Colonic mucosa (tissue), 4 donors: Measurements from ENCODE around the gene USHBP1. TPM values are rescaled to one million over a fixed set of nuclear protein-coding genes. Genes with fewer than 3 reads are reported as not detected.

ENCODE experiments used
- DNase-seq: peaks from one replicate; pipeline ENCODE4 v3.0.0-alpha.2; 2020
- H3K27ac ChIP-seq: fragments of 200-600 bp; one replicate; pipeline ENCODE4 v1.8.0; 2021
- H3K27me3 ChIP-seq: fragments of 200-600 bp; one replicate; pipeline ENCODE4 v1.8.0; 2021
- H3K36me3 ChIP-seq: fragments of 200-600 bp; one replicate; pipeline ENCODE4 v1.8.0; 2021
- H3K4me1 ChIP-seq: fragments of 200-600 bp; one replicate; pipeline ENCODE4 v1.8.0; 2021; ENCODE audit warnings: mild to moderate bottlenecking
- H3K4me3 ChIP-seq: fragments of 200-600 bp; one replicate; pipeline ENCODE4 v1.8.0; 2021
- H3K9ac ChIP-seq, 2 donors: one replicate each; pipeline ENCODE4 v1.7.0; 2013; ENCODE audit warnings: control low read depth in 2 of 2, low read depth in 2 of 2, low read length in 2 of 2
- H3K9me3 ChIP-seq: fragments of 200-600 bp; one replicate; pipeline ENCODE4 v1.8.0; 2021
- intact Hi-C: fragments of 100-400 bp; cut with DNase I; formaldehyde crosslinking; loops from one replicate; pipeline ENCODE4 v1.14.1; 2022
- total RNA-seq, 2 donors: library from RNA; stranded (reverse); fragmentation: NEBNext Ultra II Directional in 1 of 2; extraction: Animal tissue kit (Norgen Biotek cat#: 25700) in 1 of 2; gene quantifications; one replicate each; pipeline ENCODE4 v1.2.1, GENCODE V29; 2021
- TF ChIP-seq, protein P1 (sequence below): fragments of 200-600 bp; IDR thresholded peaks from one replicate; pipeline ENCODE4 v1.8.0; 2022; ENCODE audit warnings: antibody characterized with exemption, mild to moderate bottlenecking
- donor health status: healthy.
- donor health status: DM: no; HTN: no; CAD: no.
- donor health status: DM: no; HTN: no; CAD: no.

Gene USHBP1
- total RNA-seq, 2 donors from 2014 or later = 1.1 to 1.3 TPM

DNA sequence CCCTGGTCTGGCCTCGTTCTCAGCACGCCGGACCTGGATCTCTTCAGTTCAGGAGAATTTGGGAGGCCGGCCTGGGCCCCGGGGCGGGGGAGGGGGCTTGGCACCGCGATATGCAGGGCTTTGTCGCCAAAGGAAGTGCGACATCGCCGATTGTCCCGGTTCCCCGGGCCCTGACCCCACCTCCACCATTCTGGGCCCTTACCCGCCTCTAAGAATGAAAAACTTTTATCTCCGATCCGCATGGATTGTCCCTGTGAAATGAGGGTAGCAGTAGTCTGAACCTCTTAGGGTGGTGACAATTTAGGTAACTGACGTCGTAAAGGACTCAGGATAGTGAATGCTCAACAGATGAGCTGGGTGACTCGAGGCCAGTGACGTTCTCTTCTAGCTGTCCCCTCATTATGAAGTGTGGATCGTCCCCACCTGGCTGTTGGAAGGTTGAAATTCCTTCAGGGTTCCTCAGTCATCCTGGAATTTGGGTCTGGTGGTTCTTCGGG, 45.5 kb upstream of the USHBP1 start:
- Histone ChIP-seq H3K36me3 (peaks cover 4% of the 10 kb centered on the region), H3K27ac (peak overlapping the region; percentile 60), H3K4me1 (peaks cover 12% of the 10 kb centered on the region), H3K4me3 (peak overlapping the region; percentile 74), H3K27me3 (no peaks in the 10 kb centered on the region), H3K9ac (peak overlapping the region; percentile 73 to 94), H3K9me3 (no peaks in the 10 kb centered on the region)
- TF ChIP-seq, protein P1, sequence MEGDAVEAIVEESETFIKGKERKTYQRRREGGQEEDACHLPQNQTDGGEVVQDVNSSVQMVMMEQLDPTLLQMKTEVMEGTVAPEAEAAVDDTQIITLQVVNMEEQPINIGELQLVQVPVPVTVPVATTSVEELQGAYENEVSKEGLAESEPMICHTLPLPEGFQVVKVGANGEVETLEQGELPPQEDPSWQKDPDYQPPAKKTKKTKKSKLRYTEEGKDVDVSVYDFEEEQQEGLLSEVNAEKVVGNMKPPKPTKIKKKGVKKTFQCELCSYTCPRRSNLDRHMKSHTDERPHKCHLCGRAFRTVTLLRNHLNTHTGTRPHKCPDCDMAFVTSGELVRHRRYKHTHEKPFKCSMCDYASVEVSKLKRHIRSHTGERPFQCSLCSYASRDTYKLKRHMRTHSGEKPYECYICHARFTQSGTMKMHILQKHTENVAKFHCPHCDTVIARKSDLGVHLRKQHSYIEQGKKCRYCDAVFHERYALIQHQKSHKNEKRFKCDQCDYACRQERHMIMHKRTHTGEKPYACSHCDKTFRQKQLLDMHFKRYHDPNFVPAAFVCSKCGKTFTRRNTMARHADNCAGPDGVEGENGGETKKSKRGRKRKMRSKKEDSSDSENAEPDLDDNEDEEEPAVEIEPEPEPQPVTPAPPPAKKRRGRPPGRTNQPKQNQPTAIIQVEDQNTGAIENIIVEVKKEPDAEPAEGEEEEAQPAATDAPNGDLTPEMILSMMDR = no peak
- no peak for DNase-seq
- intact Hi-C loops = no loop called here

DNA sequence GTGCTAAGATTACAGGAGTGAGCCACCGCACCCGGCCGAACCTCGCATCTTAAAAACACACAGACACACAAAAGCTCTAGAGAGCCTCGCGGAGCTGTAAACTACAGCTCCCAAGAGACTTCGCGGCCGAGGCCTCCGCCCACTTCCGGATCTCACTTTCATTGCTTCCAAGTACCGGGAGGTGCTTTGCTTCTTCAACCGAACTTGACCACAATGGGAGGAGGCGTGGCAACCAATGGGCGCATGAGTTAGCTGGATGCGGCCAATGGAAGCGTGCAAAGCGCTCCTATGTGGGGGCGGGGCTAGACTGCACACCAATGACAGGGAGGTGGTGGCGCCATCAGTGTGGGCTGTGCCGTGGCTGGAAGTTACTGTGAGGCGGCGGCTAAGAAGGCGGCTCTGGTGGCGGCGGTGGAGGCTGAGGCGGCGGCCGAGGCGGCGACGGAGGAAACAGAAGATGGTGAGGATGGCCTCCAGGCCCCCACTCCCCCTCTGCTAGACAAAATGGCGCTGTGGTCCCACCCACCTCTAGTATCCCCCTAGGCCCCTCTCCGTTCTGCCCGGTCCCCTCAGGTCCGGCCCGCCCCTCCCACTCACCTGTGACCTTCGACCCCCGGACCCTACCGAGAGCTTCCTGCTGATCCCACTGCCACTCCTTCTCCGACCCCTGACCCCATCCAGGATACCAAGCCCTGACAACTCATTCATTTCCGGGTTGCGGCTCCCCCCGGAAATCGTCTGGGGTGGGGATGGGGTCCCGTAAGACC, 44.8 kb upstream of the USHBP1 start, which contains the start of gene DDA1:
DDA1 (plus strand) TSS at position 366 of the 767 bp plus-strand sequence; CDS start at position 458, 92 bp downstream.
- intact Hi-C loops = no loop called here
- peaks cover 14% of the 10 kb centered on the region for H3K4me1 ChIP-seq

DNA sequence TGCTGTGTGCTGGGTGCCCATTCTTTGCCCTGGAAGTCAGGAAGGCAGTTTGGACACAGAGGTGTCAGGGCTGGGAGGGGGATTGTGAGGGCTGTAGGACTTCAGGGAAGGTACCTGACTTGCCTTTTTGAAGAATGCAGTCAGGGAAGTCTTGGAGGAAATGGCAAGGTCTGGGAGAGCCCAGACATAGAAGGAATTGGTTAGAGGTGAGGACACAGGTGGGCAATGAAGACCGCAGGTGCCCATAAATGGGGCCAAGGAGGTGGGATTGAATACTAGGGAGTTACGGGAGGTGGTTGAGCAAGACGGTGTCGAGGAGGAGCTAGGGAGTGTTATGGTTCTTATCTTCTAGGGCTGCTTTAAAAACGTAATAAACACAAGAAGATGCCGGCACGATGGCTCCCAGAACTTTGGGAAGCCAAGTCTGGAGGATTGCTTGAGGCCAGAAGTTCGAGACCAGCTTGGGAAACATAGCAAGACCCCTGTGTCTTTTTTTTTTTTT, 43.4 kb upstream of the USHBP1 start:
- no peaks in the 10 kb centered on the region for H3K27me3 ChIP-seq
- no peak overlapping the region for H3K27ac ChIP-seq
- DNase-seq = no peak
- H3K36me3 ChIP-seq = no peaks in the 10 kb centered on the region
- no peak overlapping the region for H3K4me3 ChIP-seq
- peaks cover 18% of the 10 kb centered on the region for H3K4me1 ChIP-seq
- H3K9me3 ChIP-seq = no peaks in the 10 kb centered on the region
- TF ChIP-seq, protein P1 = no peak
- intact Hi-C loops = no loop called here
- H3K9ac ChIP-seq = no peak overlapping the region

More for the DNA sequence above, 44.8 kb upstream of the USHBP1 start, which contains the start of gene DDA1:
- Histone ChIP-seq H3K4me3 (peak within 1 kb of the TSS; percentile 74), H3K9ac (peak within 1 kb of the TSS; percentile 73 to 94), H3K27ac (peak within 1 kb of the TSS; percentile 60), H3K27me3 (no peaks in the 10 kb centered on the region), H3K9me3 (no peaks in the 10 kb centered on the region), H3K36me3 (no peaks in the 10 kb centered on the region)
- peak; percentile 99 for DNase-seq
- TF ChIP-seq, protein P1 = no peak

DNA sequence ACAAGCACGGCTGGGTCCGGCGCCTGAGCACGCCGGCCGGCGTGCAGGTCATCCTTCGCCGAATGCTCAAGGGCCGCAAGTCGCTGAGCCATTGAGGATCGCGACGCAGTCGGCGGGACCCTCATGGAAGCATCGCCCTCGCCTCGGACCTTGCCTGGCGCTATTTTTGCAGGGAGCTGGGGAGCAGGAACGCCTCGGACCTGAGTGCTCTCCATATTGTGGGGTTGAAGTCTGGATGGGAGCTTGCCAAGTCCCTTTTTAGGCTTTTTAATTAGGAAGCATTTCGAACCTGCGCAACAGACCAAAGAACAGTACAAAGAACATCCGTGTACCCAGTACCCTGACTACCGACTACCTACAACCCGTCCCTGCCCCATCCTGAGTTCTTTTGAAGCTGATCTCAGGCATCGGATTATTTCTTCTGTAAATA, 41.8 kb upstream of the USHBP1 start:
- Histone ChIP-seq H3K4me3 (peak overlapping the region; percentile 72), H3K9ac (peak overlapping the region; percentile 72 to 94), H3K4me1 (peaks cover 24% of the 10 kb centered on the region), H3K27me3 (no peaks in the 10 kb centered on the region), H3K36me3 (no peaks in the 10 kb centered on the region), H3K27ac (peak overlapping the region; percentile 93), H3K9me3 (no peaks in the 10 kb centered on the region)
- DNase-seq = no peak
- TF ChIP-seq, protein P1 = no peak
- intact Hi-C loops = no loop called here

DNA sequence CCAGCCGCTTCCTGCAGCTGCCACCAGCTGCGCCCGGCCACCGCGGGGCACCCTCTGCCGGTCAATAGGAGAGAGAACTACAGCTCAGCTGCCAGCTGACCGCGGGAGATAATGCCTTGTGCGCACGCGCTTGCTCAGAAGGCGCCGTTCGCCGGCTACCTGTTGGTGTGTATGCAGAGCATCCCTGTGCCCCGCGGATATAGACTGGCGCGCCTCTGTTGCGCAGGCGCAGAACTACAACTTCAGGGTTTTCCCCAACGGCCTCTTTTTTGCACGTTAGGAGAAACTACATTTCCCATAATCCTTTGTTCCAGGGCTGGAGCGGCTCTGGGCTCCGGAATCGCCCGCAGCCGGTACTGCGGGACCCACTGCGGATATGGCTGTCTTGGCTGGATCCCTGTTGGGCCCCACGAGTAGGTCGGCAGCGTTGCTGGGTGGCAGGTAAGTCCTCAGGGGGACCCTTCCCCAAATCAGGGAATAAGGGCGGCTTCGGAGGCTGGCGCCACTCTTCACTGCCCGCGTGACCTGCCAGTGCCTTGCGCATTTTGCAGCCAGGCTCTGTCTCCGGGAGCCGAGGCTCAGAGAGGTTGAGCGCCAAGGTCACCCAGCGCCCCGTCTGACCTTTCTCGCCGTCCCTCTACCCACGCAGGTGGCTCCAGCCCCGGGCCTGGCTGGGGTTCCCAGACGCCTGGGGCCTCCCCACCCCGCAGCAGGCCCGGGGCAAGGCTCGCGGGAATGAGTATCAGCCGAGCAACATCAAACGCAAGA, 41.2 kb upstream of the USHBP1 start, which contains the start of gene MRPL34:
MRPL34 (plus strand) TSS at position 356 of the 768 bp plus-strand sequence; CDS start at position 377, 21 bp downstream.
- peaks cover 22% of the 10 kb centered on the region for H3K4me1 ChIP-seq

More for the DNA sequence above, 41.2 kb upstream of the USHBP1 start, which contains the start of gene MRPL34:
- Histone ChIP-seq H3K27ac (peak within 1 kb of the TSS; percentile 93), H3K4me3 (peak within 1 kb of the TSS; percentile 72), H3K9ac (peak within 1 kb of the TSS; percentile 72 to 94), H3K27me3 (no peaks in the 10 kb centered on the region), H3K36me3 (no peaks in the 10 kb centered on the region), H3K9me3 (no peaks in the 10 kb centered on the region)
- TF ChIP-seq, protein P1 = peak; percentile 63
- intact Hi-C loops = loop anchor here (2.0 kb wide), 1 partner anchor 29 kb away; the partner anchor contains the start of gene ANO8
- DNase-seq = peak; percentile 97
